Bone marrow (tissue), 2 donors: ENCODE measurements around the gene SMG7.

ENCODE experiments used
- DNase-seq, 2 donors: peaks; one replicate each; lab custom pipeline; 2025; lab: John Stamatoyannopoulos, UW

Gene SMG7

DNA sequence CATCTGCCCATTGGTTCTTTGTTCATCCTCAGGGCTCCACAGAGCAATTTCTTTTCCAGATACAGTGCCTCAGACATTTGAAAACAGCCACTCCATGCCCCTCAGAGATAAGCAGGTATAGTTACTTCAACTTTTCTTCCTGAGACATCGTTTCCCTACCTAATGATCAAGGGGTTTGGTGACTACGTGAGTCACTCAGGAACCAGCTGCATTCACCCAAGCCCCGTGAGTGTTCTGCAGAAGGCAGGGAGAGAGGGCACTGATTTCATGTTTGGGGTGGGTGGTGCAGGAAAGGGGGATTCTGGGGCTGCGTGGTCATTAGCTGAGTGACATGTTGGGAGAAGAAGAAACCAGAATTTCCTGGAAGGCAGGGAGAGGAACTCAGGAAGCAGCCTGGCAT, 93.0 kb downstream of the SMG7 start:
- no peak for DNase-seq

- DNase-seq: no peak
These were observed 93.7 kb downstream of the SMG7 start for GRCh38 chr1:183566026-183566425.

- peak in 1 of 2 donors; percentile 65 for DNase-seq
These were observed 95.3 kb downstream of the SMG7 start for GRCh38 chr1:183567584-183567983.

- DNase-seq: no peak
These were observed 96.1 kb downstream of the SMG7 start for GRCh38 chr1:183568176-183569021.

- no peak for DNase-seq
These were observed 96.8 kb downstream of the SMG7 start for GRCh38 chr1:183569141-183569540.

DNA sequence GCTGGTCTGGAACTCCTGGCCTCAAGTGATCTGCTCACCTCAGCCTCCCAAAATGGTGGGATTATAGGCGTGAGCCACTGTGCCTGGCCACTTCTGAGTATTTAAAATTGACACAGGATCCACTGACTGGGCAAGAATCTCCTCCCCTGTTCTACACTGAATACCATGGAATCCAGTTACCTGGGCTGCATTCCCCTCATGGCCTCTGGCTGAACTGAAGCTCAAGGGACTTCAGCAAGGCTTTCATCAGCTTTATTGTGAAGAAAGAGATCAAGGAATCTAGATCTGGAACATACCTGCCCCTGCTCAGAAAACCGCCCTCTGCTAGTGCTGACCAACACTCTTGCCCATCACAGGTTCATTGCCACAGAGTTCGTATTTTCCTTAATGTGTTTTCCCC, 97.5 kb downstream of the SMG7 start:
- DNase-seq: no peak

DNA sequence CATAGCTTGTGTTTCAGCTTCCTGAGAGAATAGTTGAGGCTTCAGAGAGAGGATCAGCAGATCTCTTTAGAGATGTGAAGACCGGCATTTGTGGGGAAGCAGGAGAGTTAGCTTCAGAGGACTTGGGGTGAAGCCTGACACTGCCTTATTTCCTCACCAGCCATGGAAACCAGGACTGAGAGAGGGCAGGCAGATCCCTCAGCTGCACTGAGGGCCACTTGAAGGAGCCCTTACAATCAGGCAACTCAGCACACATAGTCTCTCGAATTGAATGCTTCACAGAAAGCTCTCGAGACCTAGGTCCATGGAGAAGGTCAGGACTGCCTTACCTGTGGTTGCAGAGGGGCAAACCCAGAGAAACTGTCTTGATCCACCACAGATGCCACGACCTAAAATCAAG, 98.2 kb downstream of the SMG7 start:
- DNase-seq: no peak

- DNase-seq: no peak
These were observed 99.5 kb downstream of the SMG7 start for GRCh38 chr1:183571678-183572268.

- no peak for DNase-seq
These were observed 100.4 kb downstream of the SMG7 start for GRCh38 chr1:183572721-183573120.

DNA sequence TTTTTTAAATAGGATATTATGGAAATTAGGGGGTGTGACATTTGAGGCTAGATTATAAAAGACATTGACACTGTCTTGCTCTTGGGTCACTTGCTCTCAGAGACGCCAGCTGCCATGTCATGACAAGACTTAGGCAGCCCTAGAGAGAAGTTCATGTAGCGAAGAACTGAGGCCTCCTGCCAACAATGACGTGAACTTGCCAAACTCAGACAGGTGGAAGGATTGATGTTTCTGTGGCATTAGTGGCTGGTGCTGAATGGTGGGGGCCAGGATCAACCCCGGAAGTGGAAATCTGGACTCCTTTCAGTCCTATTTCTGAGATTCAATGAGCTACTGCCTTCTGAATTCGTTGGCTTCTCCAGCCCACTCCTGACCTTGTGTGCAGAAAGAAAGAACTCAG, 103.3 kb downstream of the SMG7 start:
- no peak for DNase-seq

DNA sequence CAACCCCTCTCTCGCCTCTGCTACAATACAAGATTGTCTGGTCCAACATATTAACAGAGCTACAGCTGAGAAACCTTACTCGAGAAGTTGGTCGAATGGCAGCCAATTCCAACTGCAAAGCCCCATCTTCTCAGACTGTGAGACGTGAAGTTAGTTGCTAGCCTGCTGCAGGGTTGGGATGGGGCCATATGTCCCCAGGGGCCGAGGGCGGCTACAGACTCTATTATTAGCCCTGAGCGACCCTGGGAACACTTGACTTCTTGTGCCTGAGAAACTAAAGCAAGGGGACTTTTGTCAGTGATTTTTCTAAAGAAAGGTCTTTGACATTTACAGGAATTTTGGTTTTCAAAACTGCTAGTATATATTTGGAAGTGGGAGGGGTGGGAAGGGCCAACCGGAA, 104.2 kb downstream of the SMG7 start:
- DNase-seq: no peak

DNA sequence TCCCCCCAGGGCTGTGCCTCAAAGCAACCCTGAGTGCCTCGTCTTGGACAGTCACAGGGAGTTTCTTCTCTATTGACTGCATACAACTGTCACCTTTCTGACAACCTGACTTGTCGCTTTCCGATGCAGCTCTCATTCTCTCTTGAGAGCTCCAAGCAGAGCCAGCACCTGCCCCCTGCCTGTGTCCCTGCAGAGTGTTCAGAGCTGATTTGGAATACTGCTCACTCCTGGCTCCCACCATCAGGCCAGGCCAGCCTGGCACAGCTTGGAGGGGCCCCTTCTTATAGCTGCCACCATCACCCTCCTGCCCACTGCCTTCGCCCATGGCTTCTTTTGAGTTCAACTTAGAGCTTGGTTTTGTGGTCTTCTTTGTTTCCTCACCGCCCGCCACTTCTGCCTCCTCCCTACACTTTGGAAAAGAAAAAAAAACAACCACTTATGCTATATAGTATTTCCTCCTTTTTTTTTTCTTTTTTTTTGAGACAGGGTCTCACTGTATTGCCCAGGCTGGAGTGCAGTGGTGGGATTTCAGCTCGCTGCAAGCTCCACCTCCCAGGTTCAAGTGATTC, 105.7 kb downstream of the SMG7 start:
- DNase-seq: no peak

DNA sequence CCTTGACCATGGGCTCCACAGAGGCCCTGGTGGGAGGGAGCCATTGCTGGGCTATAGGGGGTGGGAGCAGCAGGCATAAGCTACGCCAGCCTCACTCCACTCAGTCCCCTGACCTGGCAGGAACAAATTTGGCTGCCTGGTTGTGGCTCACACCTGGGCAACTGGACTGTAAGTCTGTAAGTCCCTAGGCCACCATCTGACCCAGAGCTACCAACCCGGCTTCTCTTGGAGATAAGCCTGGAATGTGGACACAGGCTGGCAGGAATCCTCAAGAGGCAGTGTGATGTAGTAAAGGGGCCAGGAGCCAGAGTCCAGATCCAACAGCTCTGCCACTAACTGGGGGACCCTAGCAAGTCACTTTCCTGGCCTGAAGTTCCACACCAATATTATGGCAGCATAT, 106.6 kb downstream of the SMG7 start:
- no peak for DNase-seq

- DNase-seq: peak; percentile 13 to 98
These were observed 108.0 kb downstream of the SMG7 start for GRCh38 chr1:183580281-183580682.

- no peak for DNase-seq
These were observed 109.9 kb downstream of the SMG7 start for GRCh38 chr1:183582021-183582713.

DNA sequence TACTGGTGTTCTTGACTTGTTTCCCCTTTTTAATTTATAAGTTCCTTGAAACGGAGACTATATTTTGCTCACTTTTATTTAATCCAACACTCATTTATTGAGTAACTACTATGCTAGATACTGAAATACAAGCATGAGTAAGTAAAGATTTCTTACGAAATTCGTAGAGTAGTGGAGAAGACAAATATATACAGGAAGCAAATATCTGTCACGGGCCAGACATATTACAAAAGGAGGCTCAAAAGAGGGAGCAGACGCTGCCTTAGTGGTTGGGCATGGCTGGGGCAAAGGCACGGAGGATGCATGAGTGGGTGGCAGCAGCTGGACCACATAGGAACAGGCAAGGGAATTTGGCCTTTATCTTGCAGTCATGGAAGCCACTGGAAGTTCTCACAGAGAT, 111.2 kb downstream of the SMG7 start:
- peak; percentile 12 to 46 for DNase-seq

DNA sequence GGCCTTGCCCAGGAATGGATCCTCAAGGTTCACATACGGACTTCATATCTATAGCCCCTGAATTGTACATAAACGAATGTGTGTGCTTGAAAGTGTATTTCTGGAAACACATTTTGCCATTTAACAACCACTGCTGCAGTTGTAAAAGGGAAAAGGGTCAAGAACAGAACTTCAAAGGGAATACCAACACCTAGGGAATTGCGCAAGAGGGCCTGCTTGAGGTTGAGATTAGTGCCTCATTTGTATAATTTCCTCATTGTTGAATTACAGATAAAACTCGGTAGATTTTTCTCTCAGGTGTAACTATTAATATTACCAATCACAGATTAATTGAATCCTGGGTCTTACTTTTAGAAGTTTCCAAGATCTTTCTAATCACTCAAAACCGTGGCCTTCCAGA, 111.8 kb downstream of the SMG7 start:
- DNase-seq: no peak

DNA sequence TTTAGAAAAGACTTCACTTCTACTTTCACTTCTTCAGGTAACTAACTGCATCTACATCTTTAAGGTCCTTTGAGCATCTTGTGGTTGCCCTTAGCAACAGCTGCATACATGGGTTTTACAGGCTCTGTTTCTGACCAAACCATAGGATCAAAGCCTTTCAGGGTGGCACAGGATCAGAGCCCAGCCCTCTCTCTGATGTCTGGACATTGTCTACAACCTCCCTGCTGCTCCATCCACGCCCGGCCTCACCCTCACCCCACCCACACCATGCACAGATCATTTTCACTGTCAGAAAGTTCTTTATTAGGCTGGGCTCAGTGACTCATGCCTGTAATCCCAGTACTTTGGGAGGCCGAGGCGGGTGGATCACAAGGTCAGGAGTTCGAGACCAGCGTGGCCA, 112.7 kb downstream of the SMG7 start:
- DNase-seq: no peak

DNA sequence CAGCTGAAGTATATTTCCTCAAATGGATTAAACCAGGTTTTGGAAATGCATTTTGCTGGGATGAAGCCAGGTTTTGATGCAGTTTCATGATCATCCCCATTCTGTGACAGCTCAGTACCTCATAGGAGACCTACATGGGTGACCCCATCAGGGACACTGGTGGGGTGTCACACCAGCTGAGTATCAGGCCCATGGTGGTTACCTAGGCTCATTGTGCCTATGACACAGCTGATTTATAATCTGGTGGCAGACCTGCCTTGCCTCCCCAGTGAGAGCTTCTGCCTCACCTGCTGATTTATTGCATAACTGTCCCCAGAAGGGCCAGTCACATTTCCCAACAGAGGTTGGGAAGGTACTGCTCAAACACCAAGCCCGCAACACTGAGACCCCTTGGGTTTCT, 114.2 kb downstream of the SMG7 start:
- no peak for DNase-seq

GRCh38 chr1:183586926-183587325, 114.6 kb downstream of the SMG7 start:
- no peak for DNase-seq

GRCh38 chr1:183588827-183589226, 116.5 kb downstream of the SMG7 start:
- DNase-seq: no peak

- no peak for DNase-seq
These were observed 117.1 kb downstream of the SMG7 start for GRCh38 chr1:183589384-183589783.

DNA sequence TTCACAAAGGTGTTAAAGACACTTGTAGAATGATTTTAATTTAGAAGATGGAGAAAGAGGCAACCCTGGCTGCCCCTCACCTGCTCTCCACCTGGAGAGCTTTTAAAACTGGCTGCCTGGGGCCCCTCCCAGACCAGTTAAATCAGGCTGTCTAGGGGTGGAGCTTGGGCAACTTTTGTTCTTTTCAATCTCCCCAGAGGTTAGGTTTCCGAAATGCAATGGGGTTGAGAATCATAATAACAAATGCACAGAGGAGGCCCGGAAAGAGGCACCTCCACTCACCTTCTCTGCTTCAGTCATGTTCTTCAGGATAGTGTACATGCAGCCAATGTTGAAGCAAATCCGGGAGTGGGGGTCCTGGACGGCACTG, 117.6 kb downstream of the SMG7 start:
- no peak for DNase-seq
